Neural cell (in vitro differentiated cells): Measurements from ENCODE around the gene CACNG8. TPM values are rescaled to one million over a fixed set of nuclear protein-coding genes. Genes with fewer than 3 reads are reported as not detected.
"Not testable (repeated sequence)": the region's sequence is repeated elsewhere in the genome, so short reads cannot be mapped to it uniquely, and the experiment has no call there.

Experiments used
- H2AFZ ChIP-seq: fragments of 200-600, 300-800 bp; sonication (generic), shearing (Covaris generic); 2 replicates; pipeline ENCODE4 v1.6.0; 2014; ENCODE audit warnings: low read depth, mild to moderate bottlenecking, antibody characterized with exemption, low read length, moderate library complexity
- H3F3A ChIP-seq: fragments of 200-600 bp; shearing (Covaris generic); 2 replicates; pipeline ENCODE4 v1.6.1; 2016; ENCODE audit warnings: mild to moderate bottlenecking, moderate library complexity, mixed read lengths, antibody characterized with exemption, low read length; ENCODE audit not compliant: insufficient read depth, poor library complexity, severe bottlenecking
- H3K27ac ChIP-seq: fragments of 200-600, 300-800 bp; sonication (generic), shearing (Covaris generic); 2 replicates; pipeline ENCODE4 v1.5.1; 2014; ENCODE audit warnings: mild to moderate bottlenecking, low read length, moderate library complexity
- H3K27me3 ChIP-seq: fragments of 300-800, 200-600 bp; sonication (generic), shearing (Covaris generic); 2 replicates; pipeline ENCODE4 v1.6.0; 2014; ENCODE audit warnings: mild to moderate bottlenecking, low read depth, low read length, moderate library complexity; ENCODE audit not compliant: insufficient read depth
- H3K36me3 ChIP-seq: fragments of 300-800, 200-600 bp; sonication (generic), shearing (Covaris generic); 2 replicates; pipeline ENCODE4 v1.5.1; 2014; ENCODE audit warnings: mild to moderate bottlenecking, antibody characterized with exemption, low read length, moderate library complexity; ENCODE audit not compliant: insufficient read depth
- H3K4me2 ChIP-seq: fragments of 300-800, 200-600 bp; sonication (generic), shearing (Covaris generic); 2 replicates; pipeline ENCODE4 v1.6.0; 2014; ENCODE audit warnings: mild to moderate bottlenecking, low read length
- H3K4me3 ChIP-seq: fragments of 300-800, 200-600 bp; sonication (generic), shearing (Covaris generic); 2 replicates; pipeline ENCODE4 v1.5.1; 2014; ENCODE audit warnings: mild to moderate bottlenecking, low read length, moderate library complexity
- H3K79me2 ChIP-seq: fragments of 200-600 bp; shearing (Covaris generic); replicated peaks from 2 replicates; pipeline ENCODE4 v1.6.0; 2014; ENCODE audit warnings: mild to moderate bottlenecking, low read length, moderate library complexity; ENCODE audit not compliant: insufficient read depth
- H3K9ac ChIP-seq: fragments of 300-800, 200-600 bp; sonication (generic), shearing (Covaris generic); 2 replicates; pipeline ENCODE4 v1.6.1; 2016; ENCODE audit warnings: mild to moderate bottlenecking, low read length, mixed read lengths
- H3K9me2 ChIP-seq: fragments of 200-600 bp; shearing (Covaris generic); 2 replicates; pipeline ENCODE4 v1.6.1; 2016; ENCODE audit warnings: mild to moderate bottlenecking, low read length, mixed read lengths; ENCODE audit not compliant: insufficient read depth
- H3K9me3 ChIP-seq: fragments of 200-600, 300-800 bp; sonication (generic), shearing (Covaris generic); 2 replicates; pipeline ENCODE4 v1.6.1; 2016; ENCODE audit warnings: mild to moderate bottlenecking, mixed run types, low read length, moderate library complexity, mixed read lengths
- H4K20me1 ChIP-seq: fragments of 200-600 bp; shearing (Covaris generic); 2 replicates; pipeline ENCODE4 v1.6.1; 2016; ENCODE audit warnings: mild to moderate bottlenecking, mixed run types; ENCODE audit not compliant: insufficient read depth
- EP300 ChIP-seq: fragments of 450-650 bp; conservative IDR thresholded peaks from 2 replicates; pipeline ENCODE4 v1.6.1; 2014; ENCODE audit warnings: antibody characterized with exemption, mild to moderate bottlenecking, moderate library complexity; ENCODE audit not compliant: poor library complexity, severe bottlenecking
- EZH2 ChIP-seq: fragments of 200-600, 300-800 bp; shearing (Covaris generic), sonication (generic); IDR thresholded peaks from 2 replicates; pipeline ENCODE4 v1.6.1; 2014; ENCODE audit warnings: antibody characterized with exemption, low read length, borderline replicate concordance, mild to moderate bottlenecking; ENCODE audit not compliant: insufficient read depth, poor library complexity, severe bottlenecking
- MXI1 ChIP-seq: fragments of 450-650 bp; conservative IDR thresholded peaks from 2 replicates; pipeline ENCODE4 v1.6.1; 2014; ENCODE audit warnings: antibody characterized with exemption, mild to moderate bottlenecking; ENCODE audit not compliant: poor library complexity, severe bottlenecking
- POLR2AphosphoS5 ChIP-seq: IDR thresholded peaks from 2 replicates; pipeline ENCODE4 v1.6.1; 2012
- RAD21 ChIP-seq: fragments of 450-650 bp; conservative IDR thresholded peaks from 2 replicates; pipeline ENCODE4 v1.6.1; 2014; ENCODE audit warnings: antibody characterized with exemption, mild to moderate bottlenecking, moderate library complexity
- REST ChIP-seq: IDR thresholded peaks from 2 replicates; pipeline ENCODE4 v1.6.1; 2012; ENCODE audit warnings: borderline replicate concordance
- SMC3 ChIP-seq: fragments of 450-650 bp; conservative IDR thresholded peaks from 2 replicates; pipeline ENCODE4 v1.6.1; 2014; ENCODE audit warnings: antibody characterized with exemption, mild to moderate bottlenecking, moderate library complexity; ENCODE audit not compliant: poor library complexity
- TAF1 ChIP-seq: IDR thresholded peaks from 2 replicates; pipeline ENCODE4 v1.6.1; 2012; ENCODE audit warnings: low read depth
- polyA plus RNA-seq: library from polyadenylated mRNA; depleted of rRNA; stranded (reverse); fragments of >200 nt; gene quantifications from 2 replicates; pipeline ENCODE4 v1.2.3, GENCODE V29; 2014
- TF ChIP-seq, protein P1 (sequence below): fragments of 450-650 bp; IDR thresholded peaks from 2 replicates; pipeline ENCODE4 v1.5.1; 2014; ENCODE audit warnings: antibody characterized with exemption, mild to moderate bottlenecking, moderate library complexity; ENCODE audit not compliant: poor library complexity, severe bottlenecking

Gene CACNG8
- polyA plus RNA-seq, 1 donor from 2014 or later: 3.3 TPM

- Histone ChIP-seq H2AFZ (no peak overlapping the region), H4K20me1 (no peaks in the 10 kb centered on the region), H3K79me2 (no peaks in the 10 kb centered on the region), H3K27ac (no peak overlapping the region), H3K4me2 (no peak overlapping the region), H3F3A (no peaks in the 10 kb centered on the region), H3K9me3 (no peaks in the 10 kb centered on the region), H3K27me3 (no peaks in the 10 kb centered on the region), H3K36me3 (no peaks in the 10 kb centered on the region), H3K9me2 (no peaks in the 10 kb centered on the region), H3K4me3 (no peak overlapping the region), H3K9ac (no peak overlapping the region)
- TF ChIP-seq SMC3 (no peak), TAF1 (no peak), REST (no peak), RAD21 (no peak), MXI1 (no peak), EP300 (no peak), EZH2 (no peak), POLR2AphosphoS5 (no peak)
- TF ChIP-seq, protein P1, sequence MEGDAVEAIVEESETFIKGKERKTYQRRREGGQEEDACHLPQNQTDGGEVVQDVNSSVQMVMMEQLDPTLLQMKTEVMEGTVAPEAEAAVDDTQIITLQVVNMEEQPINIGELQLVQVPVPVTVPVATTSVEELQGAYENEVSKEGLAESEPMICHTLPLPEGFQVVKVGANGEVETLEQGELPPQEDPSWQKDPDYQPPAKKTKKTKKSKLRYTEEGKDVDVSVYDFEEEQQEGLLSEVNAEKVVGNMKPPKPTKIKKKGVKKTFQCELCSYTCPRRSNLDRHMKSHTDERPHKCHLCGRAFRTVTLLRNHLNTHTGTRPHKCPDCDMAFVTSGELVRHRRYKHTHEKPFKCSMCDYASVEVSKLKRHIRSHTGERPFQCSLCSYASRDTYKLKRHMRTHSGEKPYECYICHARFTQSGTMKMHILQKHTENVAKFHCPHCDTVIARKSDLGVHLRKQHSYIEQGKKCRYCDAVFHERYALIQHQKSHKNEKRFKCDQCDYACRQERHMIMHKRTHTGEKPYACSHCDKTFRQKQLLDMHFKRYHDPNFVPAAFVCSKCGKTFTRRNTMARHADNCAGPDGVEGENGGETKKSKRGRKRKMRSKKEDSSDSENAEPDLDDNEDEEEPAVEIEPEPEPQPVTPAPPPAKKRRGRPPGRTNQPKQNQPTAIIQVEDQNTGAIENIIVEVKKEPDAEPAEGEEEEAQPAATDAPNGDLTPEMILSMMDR: no peak
Measured at GRCh38 chr19:53945998-53946397, 16.7 kb upstream of the CACNG8 start.

GRCh38 chr19:53947624-53948023 lies 15.1 kb upstream of the CACNG8 start:
- TF ChIP-seq SMC3: no peak
- TF ChIP-seq REST: no peak
- TF ChIP-seq EP300: no peak
- TF ChIP-seq TAF1: no peak
- TF ChIP-seq POLR2AphosphoS5: no peak
- TF ChIP-seq, protein P1: no peak
- TF ChIP-seq RAD21: no peak
- TF ChIP-seq EZH2: no peak
- TF ChIP-seq MXI1: no peak
- no peaks in the 10 kb centered on the region for H3F3A ChIP-seq

DNA sequence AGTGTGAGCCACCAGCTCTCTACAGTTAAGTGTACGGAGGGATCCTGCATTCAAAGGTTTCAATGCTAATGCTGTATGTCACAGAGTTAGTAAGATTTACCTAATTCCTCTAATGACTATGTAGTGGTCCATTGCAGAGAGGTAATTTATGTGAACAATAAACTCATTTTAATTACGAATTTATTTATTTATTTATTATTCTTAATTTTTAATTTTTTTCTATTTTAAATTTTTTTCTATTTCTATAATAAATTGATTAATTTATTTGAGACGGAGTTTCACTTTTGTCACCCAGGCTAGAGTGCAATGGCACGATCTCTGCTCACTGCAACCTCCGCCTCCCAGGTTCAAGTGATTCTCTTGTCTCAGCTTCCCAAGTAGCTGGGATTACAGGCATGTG lies 14.1 kb upstream of the CACNG8 start:
- H3K27me3 ChIP-seq, H3K27ac ChIP-seq, H3K4me2 ChIP-seq, H3K4me3 ChIP-seq, H3K9ac ChIP-seq, H2AFZ ChIP-seq, H4K20me1 ChIP-seq, H3K9me2 ChIP-seq, H3K79me2 ChIP-seq, H3F3A ChIP-seq, H3K36me3 ChIP-seq, H3K9me3 ChIP-seq: not testable (repeated sequence)

More at GRCh38 chr19:53947624-53948023, 15.1 kb upstream of the CACNG8 start:
- H3K4me2 ChIP-seq: no peak overlapping the region
- H4K20me1 ChIP-seq: no peaks in the 10 kb centered on the region
- no peaks in the 10 kb centered on the region for H3K9me3 ChIP-seq
- H3K9ac ChIP-seq: no peak overlapping the region
- no peaks in the 10 kb centered on the region for H3K36me3 ChIP-seq
- no peak overlapping the region for H3K4me3 ChIP-seq
- no peaks in the 10 kb centered on the region for H3K79me2 ChIP-seq
- H2AFZ ChIP-seq: no peak overlapping the region
- no peaks in the 10 kb centered on the region for H3K27me3 ChIP-seq
- H3K27ac ChIP-seq: no peak overlapping the region
- no peaks in the 10 kb centered on the region for H3K9me2 ChIP-seq
